Panc1 (cell line): ENCODE results near the gene MTTP. TPM values are rescaled to one million over a fixed set of nuclear protein-coding genes. Genes with fewer than 3 reads are reported as not detected.

Experiments
- ATAC-seq: fragments of 200-7000 bp; cut with Tn5 transposase; 2 replicates; pipeline ENCODE4 v1.9.1; 2020; ENCODE audit warnings: mild to moderate bottlenecking, moderate library complexity
- BruUV-seq: library from RNA; stranded (reverse); fragments of 400-500 nt; replicated peaks from 2 replicates; lab custom pipeline; 2021; lab: Mats Ljungman, UMichigan
- CTCF ChIA-PET: fragments of 300-600 bp; sonication (Branson Sonifier 250); formaldehyde crosslinking; loops from one replicate; lab custom pipeline; 2022; ENCODE audit warnings: antibody characterized with exemption; lab: Charles Lee
- POLR2A ChIA-PET: fragments of 300-600 bp; sonication (Branson Sonifier 250); formaldehyde crosslinking; loops from one replicate; lab custom pipeline; 2022; ENCODE audit warnings: antibody characterized with exemption; lab: Charles Lee
- DNase-seq: peaks from one replicate; pipeline ENCODE4 v3.0.0-alpha.2; 2010; ENCODE audit warnings: low read depth, low spot score
- H3K27ac ChIP-seq: 2 replicates; pipeline ENCODE4 v1.5.1; 2011; ENCODE audit warnings: mild to moderate bottlenecking, low read length, inconsistent platforms
- H3K27me3 ChIP-seq: fragments of 200-500 bp; sonication (Bioruptor generic); 2 replicates; pipeline ENCODE4 v1.6.0; 2014; ENCODE audit warnings: low read length, inconsistent platforms; ENCODE audit not compliant: control insufficient read depth, insufficient read depth
- H3K36me3 ChIP-seq: fragments of 200-500 bp; sonication (Bioruptor generic); 2 replicates; pipeline ENCODE4 v1.5.1; 2014; ENCODE audit warnings: inconsistent platforms, mild to moderate bottlenecking, low read length, moderate library complexity; ENCODE audit not compliant: control insufficient read depth, insufficient read depth
- H3K4me1 ChIP-seq: 2 replicates; pipeline ENCODE4 v1.5.1; 2011; ENCODE audit warnings: inconsistent platforms, mild to moderate bottlenecking, low read length, moderate library complexity; ENCODE audit not compliant: control insufficient read depth, insufficient read depth
- H3K4me3 ChIP-seq, 2 experiments: 2 replicates each; pipeline ENCODE4 v1.5.1; 2011 to 2012; ENCODE audit warnings: low read depth in 2 of 2, low read length in 2 of 2, mild to moderate bottlenecking in 2 of 2, inconsistent platforms in 1 of 2, moderate library complexity in 1 of 2
- H3K9me3 ChIP-seq: fragments of 200-500 bp; sonication (Bioruptor generic); 2 replicates; pipeline ENCODE4 v1.5.1; 2014; ENCODE audit warnings: low read depth, mild to moderate bottlenecking, inconsistent platforms, low read length, moderate library complexity; ENCODE audit not compliant: control insufficient read depth, insufficient read depth
- POLR2AphosphoS5 ChIP-seq: IDR thresholded peaks from 2 replicates; pipeline ENCODE4 v1.6.1; 2012; ENCODE audit warnings: mild to moderate bottlenecking, low read depth, low read length, moderate library complexity
- SIN3A ChIP-seq: IDR thresholded peaks from 2 replicates; pipeline ENCODE4 v1.6.1; 2012; ENCODE audit warnings: low read depth, mild to moderate bottlenecking, low read length, moderate library complexity, borderline replicate concordance; ENCODE audit not compliant: insufficient read depth
- TCF7L2 ChIP-seq: IDR thresholded peaks from 2 replicates; pipeline ENCODE4 v1.6.1; 2011; ENCODE audit warnings: mild to moderate bottlenecking, low read depth, low read length, inconsistent platforms
- in situ Hi-C: cut with HindIII; loops from 2 replicates; pipeline ENCODE4 v1.10.0; 2016; ENCODE audit warnings: low sequenced_read_pairs, low pct_unique_long_range_greater_than_20kb
- intact Hi-C: fragments of 100-400 bp; cut with micrococcal nuclease; formaldehyde crosslinking; loops from one replicate; pipeline ENCODE4 v1.10.0; 2022; ENCODE audit not compliant: unreplicated experiment
- total RNA-seq: library from RNA; stranded (reverse); gene quantifications from one replicate; pipeline ENCODE4 v1.2.1, GENCODE V29; 2021; ENCODE audit not compliant: unreplicated experiment
- TF ChIP-seq, protein P1 (sequence below), 2 experiments: IDR thresholded peaks; 2 replicates each; pipeline ENCODE4 v1.6.1; 2011 to 2012; ENCODE audit warnings: low read depth in 2 of 2, control low read depth in 1 of 2, low read length in 1 of 2, mild to moderate bottlenecking in 1 of 2, moderate library complexity in 1 of 2; ENCODE audit not compliant: insufficient read depth in 1 of 2
- TF ChIP-seq, protein P2 (sequence below): fragments of 450-650 bp; IDR thresholded peaks from 2 replicates; pipeline ENCODE4 v1.5.1; 2017; ENCODE audit warnings: mild to moderate bottlenecking

MTTP gene
- total RNA-seq, 1 experiment from 2014 or later: 0.26 TPM

DNA sequence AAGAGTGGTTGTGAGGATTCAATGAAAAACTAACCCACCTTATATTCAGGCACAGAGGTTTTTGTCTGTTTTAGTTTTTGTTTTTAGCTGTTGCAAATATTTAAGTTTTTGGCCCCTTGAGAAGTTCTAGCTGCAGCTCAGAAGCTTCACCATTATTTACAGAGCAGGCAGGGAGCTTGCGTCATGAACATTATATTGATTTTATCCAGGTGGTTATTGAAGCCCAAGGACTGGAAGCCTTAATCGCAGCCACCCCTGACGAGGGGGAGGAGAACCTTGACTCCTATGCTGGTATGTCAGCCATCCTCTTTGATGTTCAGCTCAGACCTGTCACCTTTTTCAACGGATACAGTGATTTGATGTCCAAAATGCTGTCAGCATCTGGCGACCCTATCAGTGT is 38.1 kb downstream of the MTTP start:
- ATAC-seq: no peak
- Histone ChIP-seq H3K27ac (no peak overlapping the region), H3K36me3 (no peaks in the 10 kb centered on the region; the same call in 1 of the 2 replicates), H3K4me3 (no peak overlapping the region), H3K9me3 (no peaks in the 10 kb centered on the region), H3K27me3 (no peaks in the 10 kb centered on the region), H3K4me1 (no peaks in the 10 kb centered on the region)
- intact Hi-C loops: no loop called here
- DNase-seq: no peak
- in situ Hi-C loops: no loop called here
- TF ChIP-seq SIN3A (no peak), TCF7L2 (no peak), POLR2AphosphoS5 (no peak)
- TF ChIP-seq, protein P1, sequence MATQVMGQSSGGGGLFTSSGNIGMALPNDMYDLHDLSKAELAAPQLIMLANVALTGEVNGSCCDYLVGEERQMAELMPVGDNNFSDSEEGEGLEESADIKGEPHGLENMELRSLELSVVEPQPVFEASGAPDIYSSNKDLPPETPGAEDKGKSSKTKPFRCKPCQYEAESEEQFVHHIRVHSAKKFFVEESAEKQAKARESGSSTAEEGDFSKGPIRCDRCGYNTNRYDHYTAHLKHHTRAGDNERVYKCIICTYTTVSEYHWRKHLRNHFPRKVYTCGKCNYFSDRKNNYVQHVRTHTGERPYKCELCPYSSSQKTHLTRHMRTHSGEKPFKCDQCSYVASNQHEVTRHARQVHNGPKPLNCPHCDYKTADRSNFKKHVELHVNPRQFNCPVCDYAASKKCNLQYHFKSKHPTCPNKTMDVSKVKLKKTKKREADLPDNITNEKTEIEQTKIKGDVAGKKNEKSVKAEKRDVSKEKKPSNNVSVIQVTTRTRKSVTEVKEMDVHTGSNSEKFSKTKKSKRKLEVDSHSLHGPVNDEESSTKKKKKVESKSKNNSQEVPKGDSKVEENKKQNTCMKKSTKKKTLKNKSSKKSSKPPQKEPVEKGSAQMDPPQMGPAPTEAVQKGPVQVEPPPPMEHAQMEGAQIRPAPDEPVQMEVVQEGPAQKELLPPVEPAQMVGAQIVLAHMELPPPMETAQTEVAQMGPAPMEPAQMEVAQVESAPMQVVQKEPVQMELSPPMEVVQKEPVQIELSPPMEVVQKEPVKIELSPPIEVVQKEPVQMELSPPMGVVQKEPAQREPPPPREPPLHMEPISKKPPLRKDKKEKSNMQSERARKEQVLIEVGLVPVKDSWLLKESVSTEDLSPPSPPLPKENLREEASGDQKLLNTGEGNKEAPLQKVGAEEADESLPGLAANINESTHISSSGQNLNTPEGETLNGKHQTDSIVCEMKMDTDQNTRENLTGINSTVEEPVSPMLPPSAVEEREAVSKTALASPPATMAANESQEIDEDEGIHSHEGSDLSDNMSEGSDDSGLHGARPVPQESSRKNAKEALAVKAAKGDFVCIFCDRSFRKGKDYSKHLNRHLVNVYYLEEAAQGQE (IDR thresholded peaks at IDR 0.05; ENCODE audit: insufficient read depth in 1 of 2, low read depth in 2 of 2, low read length in 1 of 2): no peak
- TF ChIP-seq, protein P2, sequence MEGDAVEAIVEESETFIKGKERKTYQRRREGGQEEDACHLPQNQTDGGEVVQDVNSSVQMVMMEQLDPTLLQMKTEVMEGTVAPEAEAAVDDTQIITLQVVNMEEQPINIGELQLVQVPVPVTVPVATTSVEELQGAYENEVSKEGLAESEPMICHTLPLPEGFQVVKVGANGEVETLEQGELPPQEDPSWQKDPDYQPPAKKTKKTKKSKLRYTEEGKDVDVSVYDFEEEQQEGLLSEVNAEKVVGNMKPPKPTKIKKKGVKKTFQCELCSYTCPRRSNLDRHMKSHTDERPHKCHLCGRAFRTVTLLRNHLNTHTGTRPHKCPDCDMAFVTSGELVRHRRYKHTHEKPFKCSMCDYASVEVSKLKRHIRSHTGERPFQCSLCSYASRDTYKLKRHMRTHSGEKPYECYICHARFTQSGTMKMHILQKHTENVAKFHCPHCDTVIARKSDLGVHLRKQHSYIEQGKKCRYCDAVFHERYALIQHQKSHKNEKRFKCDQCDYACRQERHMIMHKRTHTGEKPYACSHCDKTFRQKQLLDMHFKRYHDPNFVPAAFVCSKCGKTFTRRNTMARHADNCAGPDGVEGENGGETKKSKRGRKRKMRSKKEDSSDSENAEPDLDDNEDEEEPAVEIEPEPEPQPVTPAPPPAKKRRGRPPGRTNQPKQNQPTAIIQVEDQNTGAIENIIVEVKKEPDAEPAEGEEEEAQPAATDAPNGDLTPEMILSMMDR: no peak
- BruUV-seq: no TSS peak
- ChIA-PET CTCF (no interaction called here), POLR2A (no interaction called here)

DNA sequence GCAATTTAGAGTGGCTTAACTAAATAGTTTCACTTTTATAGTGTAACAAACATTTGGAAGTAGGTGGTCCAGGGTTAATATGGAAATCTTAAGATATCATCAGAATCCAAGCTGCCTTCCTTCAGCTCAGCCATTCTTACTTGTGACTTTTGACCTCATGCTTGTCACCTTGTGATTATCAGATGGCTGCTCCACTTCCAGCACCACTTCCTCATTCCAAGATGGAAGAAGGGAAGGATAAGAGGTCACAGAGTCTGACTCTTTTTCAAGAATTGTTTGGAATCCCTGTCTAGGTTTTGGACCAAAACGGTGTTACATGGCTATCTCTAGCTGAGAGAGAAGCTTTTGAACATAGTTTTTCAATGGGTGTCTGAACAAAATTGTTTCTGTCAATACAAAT is 39.9 kb downstream of the MTTP start:
- TF ChIP-seq POLR2AphosphoS5 (no peak), SIN3A (no peak), TCF7L2 (no peak)
- TF ChIP-seq, protein P1 (IDR thresholded peaks at IDR 0.05; ENCODE audit: insufficient read depth in 1 of 2, low read depth in 2 of 2, low read length in 1 of 2): no peak
- TF ChIP-seq, protein P2: no peak
- no TSS peak for BruUV-seq
- no peaks in the 10 kb centered on the region for H3K9me3 ChIP-seq
- no peak for ATAC-seq
- in situ Hi-C loops: no loop called here
- H3K4me3 ChIP-seq: no peak overlapping the region
- POLR2A ChIA-PET: no interaction called here
- no peaks in the 10 kb centered on the region for H3K4me1 ChIP-seq
- no peaks in the 10 kb centered on the region for H3K27me3 ChIP-seq
- CTCF ChIA-PET: no interaction called here
- no peaks in the 10 kb centered on the region; the same call in 1 of the 2 replicates for H3K36me3 ChIP-seq
- intact Hi-C loops: no loop called here
- DNase-seq: no peak
- no peak overlapping the region for H3K27ac ChIP-seq
